ENCODE results near the gene ANO3.

The ANO3 gene

GRCh38 chr11:26365284-26365683 lies 33.4 kb downstream of the ANO3 start:
- DNase-seq, result no peak

GRCh38 chr11:26377619-26378018 lies 45.7 kb downstream of the ANO3 start:
- no peak for DNase-seq

- DNase-seq, result no peak
Observed at GRCh38 chr11:26399336-26399735, 67.4 kb downstream of the ANO3 start.

- no peak for DNase-seq
Observed at GRCh38 chr11:26410706-26411366, 78.9 kb downstream of the ANO3 start.

- DNase-seq, result no peak
Observed at GRCh38 chr11:26412955-26413354, 81.0 kb downstream of the ANO3 start.

GRCh38 chr11:26418386-26418912 lies 86.5 kb downstream of the ANO3 start:
- no peak for DNase-seq

GRCh38 chr11:26420331-26420730 lies 88.4 kb downstream of the ANO3 start:
- DNase-seq, result no peak

- DNase-seq, result no peak
Observed at GRCh38 chr11:26424255-26424654, 92.3 kb downstream of the ANO3 start.

GRCh38 chr11:26439854-26440253 lies 107.9 kb downstream of the ANO3 start:
- DNase-seq, result no peak

GRCh38 chr11:26442131-26442530 lies 110.2 kb downstream of the ANO3 start:
- no peak for DNase-seq

- DNase-seq, result no peak
Observed at GRCh38 chr11:26443617-26444016, 111.7 kb downstream of the ANO3 start.

GRCh38 chr11:26457636-26458035 lies 125.7 kb downstream of the ANO3 start:
- DNase-seq, result no peak

GRCh38 chr11:26465274-26465673 lies 133.3 kb downstream of the ANO3 start:
- no peak for DNase-seq

GRCh38 chr11:26467506-26467905 lies 135.6 kb downstream of the ANO3 start:
- no peak for DNase-seq

- no peak for DNase-seq
Observed at GRCh38 chr11:26470992-26471391, 139.1 kb downstream of the ANO3 start.

- DNase-seq, result no peak
Observed at GRCh38 chr11:26473216-26474194, 141.6 kb downstream of the ANO3 start.

GRCh38 chr11:26474401-26474800 lies 142.5 kb downstream of the ANO3 start:
- DNase-seq, result no peak

- DNase-seq, result no peak
Observed at GRCh38 chr11:26477396-26477795, 145.5 kb downstream of the ANO3 start.

GRCh38 chr11:26478710-26479109 lies 146.8 kb downstream of the ANO3 start:
- DNase-seq, result no peak

GRCh38 chr11:26480041-26480440 lies 148.1 kb downstream of the ANO3 start:
- no peak for DNase-seq

GRCh38 chr11:26483108-26483507 lies 151.2 kb downstream of the ANO3 start:
- no peak for DNase-seq

- DNase-seq, result no peak
Observed at GRCh38 chr11:26490546-26490945, 158.6 kb downstream of the ANO3 start.

- DNase-seq, result no peak
Observed at GRCh38 chr11:26493616-26494015, 161.7 kb downstream of the ANO3 start.

- DNase-seq, result no peak
Observed at GRCh38 chr11:26507229-26507628, 175.3 kb downstream of the ANO3 start.

Data from activated gamma-delta T cell treated with Interleukin-2 at 50 U/mL for 16 hours (primary cell).